Suprapubic skin (tissue), 4 donors: ENCODE data around the gene C1S.

Source experiments
- EP300 ChIP-seq: sonication (generic); formaldehyde crosslinking; IDR thresholded peaks from one replicate; pipeline ENCODE4 v1.6.1; 2017; ENCODE audit warnings: antibody characterized with exemption
- POLR2A ChIP-seq, 2 donors: fragments of 450-650 bp; IDR thresholded peaks; one replicate each; pipeline ENCODE4 v1.6.1; 2017; ENCODE audit warnings: antibody characterized with exemption in 2 of 2, mild to moderate bottlenecking in 2 of 2, moderate library complexity in 2 of 2
- POLR2AphosphoS5 ChIP-seq, 3 donors: sonication (generic); formaldehyde crosslinking; IDR thresholded peaks; one replicate each; pipeline ENCODE4 v1.6.1; 2017; ENCODE audit warnings: antibody characterized with exemption in 3 of 3
- TF ChIP-seq, protein P1 (sequence below), 2 donors: fragments of 200-600 bp in 1 of 2; fragments of 450-650 bp in 1 of 2; sonication (generic) in 1 of 2; IDR thresholded peaks; one replicate each; pipeline ENCODE4 v1.5.1; 2016 to 2019; ENCODE audit warnings: antibody characterized with exemption in 2 of 2, mild to moderate bottlenecking in 1 of 2, moderate library complexity in 1 of 2

DNA sequence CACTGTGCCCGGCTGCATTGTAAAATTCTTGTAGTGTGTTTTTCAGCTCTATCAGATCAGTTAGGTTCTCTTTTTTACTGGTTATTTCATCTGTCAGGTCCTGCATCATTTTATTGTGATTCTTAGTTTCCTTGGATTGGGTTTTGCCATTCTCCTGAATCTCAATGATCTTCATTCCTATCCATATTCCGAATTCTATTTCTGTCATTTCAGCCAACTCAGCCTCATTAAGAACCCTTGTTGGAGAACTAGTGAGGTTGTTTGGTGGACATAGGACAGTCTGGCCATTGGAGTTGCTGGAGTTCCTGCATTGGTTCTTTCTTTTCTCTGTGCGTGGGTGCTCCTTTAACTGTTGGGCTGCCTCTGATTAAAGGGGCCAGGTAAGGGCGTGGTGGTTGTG, 5.6 kb upstream of the C1S start:
- TF ChIP-seq POLR2AphosphoS5 (IDR thresholded peaks at IDR 0.05) (no peak), EP300 (no peak), POLR2A (IDR thresholded peaks at IDR 0.05) (no peak)
- TF ChIP-seq, protein P1, sequence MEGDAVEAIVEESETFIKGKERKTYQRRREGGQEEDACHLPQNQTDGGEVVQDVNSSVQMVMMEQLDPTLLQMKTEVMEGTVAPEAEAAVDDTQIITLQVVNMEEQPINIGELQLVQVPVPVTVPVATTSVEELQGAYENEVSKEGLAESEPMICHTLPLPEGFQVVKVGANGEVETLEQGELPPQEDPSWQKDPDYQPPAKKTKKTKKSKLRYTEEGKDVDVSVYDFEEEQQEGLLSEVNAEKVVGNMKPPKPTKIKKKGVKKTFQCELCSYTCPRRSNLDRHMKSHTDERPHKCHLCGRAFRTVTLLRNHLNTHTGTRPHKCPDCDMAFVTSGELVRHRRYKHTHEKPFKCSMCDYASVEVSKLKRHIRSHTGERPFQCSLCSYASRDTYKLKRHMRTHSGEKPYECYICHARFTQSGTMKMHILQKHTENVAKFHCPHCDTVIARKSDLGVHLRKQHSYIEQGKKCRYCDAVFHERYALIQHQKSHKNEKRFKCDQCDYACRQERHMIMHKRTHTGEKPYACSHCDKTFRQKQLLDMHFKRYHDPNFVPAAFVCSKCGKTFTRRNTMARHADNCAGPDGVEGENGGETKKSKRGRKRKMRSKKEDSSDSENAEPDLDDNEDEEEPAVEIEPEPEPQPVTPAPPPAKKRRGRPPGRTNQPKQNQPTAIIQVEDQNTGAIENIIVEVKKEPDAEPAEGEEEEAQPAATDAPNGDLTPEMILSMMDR (IDR thresholded peaks at IDR 0.05), result no peak
